SK-N-SH treated with all-trans-retinoic acid at 6 μM for 48 hours (cell line): ENCODE results near the gene ROCK1.

Source experiments
- ARNTL ChIP-seq: fragments of 450-650 bp; formaldehyde crosslinking; IDR thresholded peaks from 2 replicates; pipeline ENCODE4 v1.5.0; 2020; ENCODE audit warnings: low read depth, mild to moderate bottlenecking, moderate library complexity, borderline replicate concordance
- ESRRG ChIP-seq: fragments of 250-450 bp; sonication (Bioruptor Pico); IDR thresholded peaks from 2 replicates; pipeline ENCODE4 v1.6.1; 2021; ENCODE audit warnings: mild to moderate bottlenecking
- GLIS3 ChIP-seq: fragments of 250-450 bp; sonication (Bioruptor Pico); IDR thresholded peaks from 2 replicates; pipeline ENCODE4 v1.5.0; 2020; ENCODE audit warnings: mild to moderate bottlenecking, moderate library complexity
- ISL1 ChIP-seq: fragments of 250-450 bp; sonication (Bioruptor Pico); IDR thresholded peaks from 2 replicates; pipeline ENCODE4 v2.1.2; 2022; ENCODE audit warnings: mild to moderate bottlenecking, moderate library complexity
- ZC3H10 ChIP-seq: fragments of 250-450 bp; sonication (Bioruptor Pico); IDR thresholded peaks from 2 replicates; pipeline ENCODE4 v1.5.1; 2021; ENCODE audit warnings: mild to moderate bottlenecking, moderate library complexity
- ZFP3 ChIP-seq: fragments of 250-450 bp; sonication (Bioruptor Pico); IDR thresholded peaks from 2 replicates; pipeline ENCODE4 v1.5.0; 2020; ENCODE audit warnings: mild to moderate bottlenecking, moderate library complexity
- ZFP30 ChIP-seq: fragments of 450-650 bp; formaldehyde crosslinking; IDR thresholded peaks from 2 replicates; pipeline ENCODE4 v1.5.0; 2022; ENCODE audit warnings: mild to moderate bottlenecking, moderate library complexity
- ZNF565 ChIP-seq: fragments of 450-650 bp; formaldehyde crosslinking; conservative IDR thresholded peaks from 2 replicates; pipeline ENCODE4 v1.5.0; 2020; ENCODE audit warnings: low read depth, mild to moderate bottlenecking, moderate library complexity
- ZNF70 ChIP-seq: fragments of 450-650 bp; formaldehyde crosslinking; IDR thresholded peaks from 2 replicates; pipeline ENCODE4 v1.5.0; 2020; ENCODE audit warnings: mild to moderate bottlenecking, moderate library complexity
- TF ChIP-seq, protein P1 (sequence below): fragments of 250-450 bp; sonication (Bioruptor Pico); IDR thresholded peaks from 2 replicates; pipeline ENCODE4 v1.5.1; 2020; ENCODE audit warnings: low read depth, mild to moderate bottlenecking, moderate library complexity
- TF ChIP-seq, protein P2 (sequence below): fragments of 250-450 bp; sonication (Bioruptor Pico); IDR thresholded peaks from 2 replicates; pipeline ENCODE4 v1.8.0; 2020; ENCODE audit warnings: mild to moderate bottlenecking, moderate library complexity, borderline replicate concordance

- TF ChIP-seq ESRRG (CRISPR knock-in tag) (no peak), ISL1 (CRISPR knock-in tag) (no peak), ZNF70 (CRISPR knock-in tag) (no peak), ZFP30 (no peak), GLIS3 (CRISPR knock-in tag) (no peak), ZNF565 (CRISPR knock-in tag) (no peak), ARNTL (CRISPR knock-in tag) (no peak), ZC3H10 (CRISPR knock-in tag) (no peak), ZFP3 (CRISPR knock-in tag) (no peak)
- TF ChIP-seq, protein P1, sequence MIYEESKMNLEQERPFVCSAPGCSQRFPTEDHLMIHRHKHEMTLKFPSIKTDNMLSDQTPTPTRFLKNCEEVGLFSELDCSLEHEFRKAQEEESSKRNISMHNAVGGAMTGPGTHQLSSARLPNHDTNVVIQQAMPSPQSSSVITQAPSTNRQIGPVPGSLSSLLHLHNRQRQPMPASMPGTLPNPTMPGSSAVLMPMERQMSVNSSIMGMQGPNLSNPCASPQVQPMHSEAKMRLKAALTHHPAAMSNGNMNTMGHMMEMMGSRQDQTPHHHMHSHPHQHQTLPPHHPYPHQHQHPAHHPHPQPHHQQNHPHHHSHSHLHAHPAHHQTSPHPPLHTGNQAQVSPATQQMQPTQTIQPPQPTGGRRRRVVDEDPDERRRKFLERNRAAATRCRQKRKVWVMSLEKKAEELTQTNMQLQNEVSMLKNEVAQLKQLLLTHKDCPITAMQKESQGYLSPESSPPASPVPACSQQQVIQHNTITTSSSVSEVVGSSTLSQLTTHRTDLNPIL (CRISPR knock-in tag) = no peak
- TF ChIP-seq, protein P2, sequence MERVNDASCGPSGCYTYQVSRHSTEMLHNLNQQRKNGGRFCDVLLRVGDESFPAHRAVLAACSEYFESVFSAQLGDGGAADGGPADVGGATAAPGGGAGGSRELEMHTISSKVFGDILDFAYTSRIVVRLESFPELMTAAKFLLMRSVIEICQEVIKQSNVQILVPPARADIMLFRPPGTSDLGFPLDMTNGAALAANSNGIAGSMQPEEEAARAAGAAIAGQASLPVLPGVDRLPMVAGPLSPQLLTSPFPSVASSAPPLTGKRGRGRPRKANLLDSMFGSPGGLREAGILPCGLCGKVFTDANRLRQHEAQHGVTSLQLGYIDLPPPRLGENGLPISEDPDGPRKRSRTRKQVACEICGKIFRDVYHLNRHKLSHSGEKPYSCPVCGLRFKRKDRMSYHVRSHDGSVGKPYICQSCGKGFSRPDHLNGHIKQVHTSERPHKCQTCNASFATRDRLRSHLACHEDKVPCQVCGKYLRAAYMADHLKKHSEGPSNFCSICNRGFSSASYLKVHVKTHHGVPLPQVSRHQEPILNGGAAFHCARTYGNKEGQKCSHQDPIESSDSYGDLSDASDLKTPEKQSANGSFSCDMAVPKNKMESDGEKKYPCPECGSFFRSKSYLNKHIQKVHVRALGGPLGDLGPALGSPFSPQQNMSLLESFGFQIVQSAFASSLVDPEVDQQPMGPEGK (CRISPR knock-in tag) = no peak
Measured at GRCh38 chr18:21101172-21101571, 10.4 kb downstream of the ROCK1 start.
